Measurements from ENCODE around the gene DVL1. TPM values are rescaled to one million over a fixed set of nuclear protein-coding genes. Genes with fewer than 3 reads are reported as not detected.

The DVL1 gene
- total and polyA plus RNA-seq, 2 of the 13 experiments (the other 11 are each of a cell fraction or from before 2014, with no cell fraction given) = 30.8 to 60.4 TPM

DNA sequence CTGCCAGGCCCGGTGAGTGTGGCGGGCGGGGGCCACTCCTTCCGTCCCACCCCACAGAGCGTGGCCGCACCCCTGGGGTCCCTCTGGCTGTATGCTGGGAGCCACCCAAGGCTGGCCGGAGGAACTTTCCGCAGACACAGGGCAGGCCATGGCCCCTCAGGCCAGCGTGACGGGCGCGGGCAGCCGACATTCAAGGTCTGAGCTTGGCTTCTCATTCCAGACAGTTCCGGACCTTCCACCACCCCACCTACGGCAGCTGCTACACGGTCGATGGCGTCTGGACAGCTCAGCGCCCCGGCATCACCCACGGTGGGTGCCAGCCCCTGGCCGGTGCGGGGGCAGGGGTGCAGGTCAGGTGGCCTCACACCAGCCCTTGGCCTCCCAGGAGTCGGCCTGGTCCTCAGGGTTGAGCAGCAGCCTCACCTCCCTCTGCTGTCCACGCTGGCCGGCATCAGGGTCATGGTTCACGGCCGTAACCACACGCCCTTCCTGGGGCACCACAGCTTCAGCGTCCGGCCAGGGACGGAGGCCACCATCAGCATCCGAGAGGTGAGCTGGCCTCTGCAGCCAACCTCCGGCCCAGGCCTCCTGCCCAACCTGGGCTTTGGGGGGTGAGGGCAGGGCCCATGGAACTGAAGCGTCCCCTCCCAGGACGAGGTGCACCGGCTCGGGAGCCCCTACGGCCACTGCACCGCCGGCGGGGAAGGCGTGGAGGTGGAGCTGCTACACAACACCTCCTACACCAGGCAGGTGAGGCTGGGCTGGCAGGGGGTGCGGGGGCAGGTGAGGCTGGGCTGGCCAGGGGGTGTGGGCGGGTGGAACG is 61.7 kb downstream of the DVL1 start (continued):
- TF ChIP-seq, protein P1, sequence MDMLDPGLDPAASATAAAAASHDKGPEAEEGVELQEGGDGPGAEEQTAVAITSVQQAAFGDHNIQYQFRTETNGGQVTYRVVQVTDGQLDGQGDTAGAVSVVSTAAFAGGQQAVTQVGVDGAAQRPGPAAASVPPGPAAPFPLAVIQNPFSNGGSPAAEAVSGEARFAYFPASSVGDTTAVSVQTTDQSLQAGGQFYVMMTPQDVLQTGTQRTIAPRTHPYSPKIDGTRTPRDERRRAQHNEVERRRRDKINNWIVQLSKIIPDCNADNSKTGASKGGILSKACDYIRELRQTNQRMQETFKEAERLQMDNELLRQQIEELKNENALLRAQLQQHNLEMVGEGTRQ (IDR thresholded peaks at IDR 0.05; ENCODE audit: low read depth, low read length) = no peak
- TF ChIP-seq, protein P1 (CRISPR knock-in tag; IDR thresholded peaks at IDR 0.05; ENCODE audit: borderline replicate concordance) = no peak
- TF ChIP-seq NR3C1 (CRISPR knock-in tag; IDR thresholded peaks at IDR 0.05) = no peak
- peak; percentile 62; the same call in 1 of the 2 replicates for TF ChIP-seq KDM3A (CRISPR knock-in tag; IDR thresholded peaks at IDR 0.05; ENCODE audit: low read depth)
- TF ChIP-seq U2AF2 (IDR thresholded peaks at IDR 0.05; ENCODE audit: low read depth, low read length) = no peak
- no peak for TF ChIP-seq SP140L (CRISPR knock-in tag; IDR thresholded peaks at IDR 0.05; ENCODE audit: borderline replicate concordance)
- no peak for TF ChIP-seq ZNF251 (CRISPR knock-in tag; IDR thresholded peaks at IDR 0.05)
- TF ChIP-seq SMARCE1 (IDR thresholded peaks at IDR 0.05; ENCODE audit: borderline replicate concordance) = no peak
- peak; percentile 45; the same call in 1 of the 2 replicates for TF ChIP-seq ZNF572 (CRISPR knock-in tag; IDR thresholded peaks at IDR 0.05)
- TF ChIP-seq THAP11 (CRISPR knock-in tag; IDR thresholded peaks at IDR 0.05) = peak; percentile 40; the same call in 1 of the 2 replicates
- TF ChIP-seq ZNF230 (CRISPR knock-in tag; IDR thresholded peaks at IDR 0.05) = 0 out of 2 replicates have a peak, but pooled peaks have one; percentile 31
- TF ChIP-seq ZNF44 (CRISPR knock-in tag; IDR thresholded peaks at IDR 0.05) = no peak
- TF ChIP-seq ZNF441 (CRISPR knock-in tag; IDR thresholded peaks at IDR 0.05; ENCODE audit: borderline replicate concordance) = peak; percentile 41; the same call in 1 of the 2 replicates
- TF ChIP-seq ARNTL (CRISPR knock-in tag; IDR thresholded peaks at IDR 0.05) = 0 out of 2 replicates have a peak, but pooled peaks have one; percentile 53
- peak; percentile 58; the same call in 1 of the 2 replicates for TF ChIP-seq ZNF331 (CRISPR knock-in tag; IDR thresholded peaks at IDR 0.05)
- no peak for TF ChIP-seq KLF6 (CRISPR knock-in tag; IDR thresholded peaks at IDR 0.05)
- no peak for TF ChIP-seq FLYWCH1 (CRISPR knock-in tag; IDR thresholded peaks at IDR 0.05)
- TF ChIP-seq, protein P2, sequence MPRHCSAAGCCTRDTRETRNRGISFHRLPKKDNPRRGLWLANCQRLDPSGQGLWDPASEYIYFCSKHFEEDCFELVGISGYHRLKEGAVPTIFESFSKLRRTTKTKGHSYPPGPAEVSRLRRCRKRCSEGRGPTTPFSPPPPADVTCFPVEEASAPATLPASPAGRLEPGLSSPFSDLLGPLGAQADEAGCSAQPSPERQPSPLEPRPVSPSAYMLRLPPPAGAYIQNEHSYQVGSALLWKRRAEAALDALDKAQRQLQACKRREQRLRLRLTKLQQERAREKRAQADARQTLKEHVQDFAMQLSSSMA (CRISPR knock-in tag; IDR thresholded peaks at IDR 0.05) = 0 out of 2 replicates have a peak, but pooled peaks have one; percentile 50
- TF ChIP-seq ZNF674 (CRISPR knock-in tag; IDR thresholded peaks at IDR 0.05; ENCODE audit: low read depth) = no peak
- no peak for TF ChIP-seq ZNF510 (CRISPR knock-in tag; IDR thresholded peaks at IDR 0.05; ENCODE audit: low read depth)
- TF ChIP-seq KDM5B (CRISPR knock-in tag; IDR thresholded peaks at IDR 0.05; ENCODE audit: borderline replicate concordance) = peak; percentile 72; the same call in 1 of the 2 replicates
- peak; percentile 28; the same call in 1 of the 2 replicates for TF ChIP-seq ERF (CRISPR knock-in tag; IDR thresholded peaks at IDR 0.05)

All from HepG2 (cell line).